DMS153 (cell line): ENCODE results near the gene AK8.
"Not testable (repeated sequence)": the region's sequence is repeated elsewhere in the genome, so short reads cannot be mapped to it uniquely, and the experiment has no call there.

Experiments
- DNase-seq: peaks from one replicate; lab custom pipeline; 2025; lab: John Stamatoyannopoulos, UW

The AK8 gene

DNA sequence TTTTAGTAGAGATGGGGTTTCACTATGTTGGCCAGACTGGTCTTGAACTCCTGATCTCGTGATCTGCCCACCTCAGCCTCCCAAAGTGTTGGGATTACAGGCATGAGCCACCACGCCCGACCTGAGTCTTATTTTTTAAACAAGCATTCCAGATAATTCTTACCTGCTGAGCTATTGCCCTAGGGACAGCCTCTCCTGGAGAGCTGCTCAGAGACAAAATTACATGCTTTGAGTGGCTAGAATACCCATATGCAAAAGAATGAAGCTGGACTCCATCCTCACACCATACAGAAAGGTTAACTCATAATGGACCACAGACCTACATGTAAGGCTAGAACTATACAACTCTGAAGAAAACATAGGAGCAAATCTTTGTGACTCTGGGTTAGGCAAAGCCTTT, 166.2 kb downstream of the AK8 start:
- DNase-seq: no peak

DNA sequence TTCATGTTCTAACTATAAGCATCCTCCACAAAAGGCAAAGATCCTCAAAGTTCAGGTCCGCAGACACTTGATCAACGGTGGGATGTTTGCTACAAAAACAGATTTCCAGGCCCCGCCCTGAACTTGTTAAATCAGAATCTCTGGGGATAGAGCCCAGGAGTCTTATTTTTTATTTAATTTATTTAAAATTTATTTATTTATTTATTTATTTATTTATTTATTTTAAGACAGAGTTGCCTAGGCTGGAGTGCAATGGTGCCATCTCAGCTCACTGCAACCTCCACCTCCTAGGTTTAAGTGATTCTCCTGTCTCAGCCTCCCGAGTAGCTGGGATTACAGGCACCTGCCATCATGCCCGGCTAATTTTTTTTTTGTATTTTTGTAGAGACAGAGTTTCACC, 166.9 kb downstream of the AK8 start:
- DNase-seq: not testable (repeated sequence)

DNA sequence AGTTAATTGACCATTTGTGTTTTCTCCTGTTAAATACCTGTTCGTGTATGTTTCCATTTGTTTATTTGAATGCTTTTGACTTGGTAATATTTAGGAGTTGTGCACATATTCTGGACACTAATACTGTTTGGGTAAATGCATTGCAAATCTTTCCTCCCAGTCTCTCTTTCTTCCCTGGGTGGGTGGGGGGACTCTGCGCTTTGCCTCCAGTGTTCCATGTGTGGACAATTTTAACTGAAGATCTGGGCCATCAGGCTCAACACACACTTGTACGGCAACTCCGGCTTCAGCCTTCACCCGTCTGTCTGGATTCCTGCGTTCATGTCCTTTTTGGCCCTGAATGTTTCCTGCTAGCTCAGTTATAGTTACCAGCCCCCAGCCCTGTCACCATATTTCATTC, 167.8 kb downstream of the AK8 start:
- DNase-seq: no peak

DNA sequence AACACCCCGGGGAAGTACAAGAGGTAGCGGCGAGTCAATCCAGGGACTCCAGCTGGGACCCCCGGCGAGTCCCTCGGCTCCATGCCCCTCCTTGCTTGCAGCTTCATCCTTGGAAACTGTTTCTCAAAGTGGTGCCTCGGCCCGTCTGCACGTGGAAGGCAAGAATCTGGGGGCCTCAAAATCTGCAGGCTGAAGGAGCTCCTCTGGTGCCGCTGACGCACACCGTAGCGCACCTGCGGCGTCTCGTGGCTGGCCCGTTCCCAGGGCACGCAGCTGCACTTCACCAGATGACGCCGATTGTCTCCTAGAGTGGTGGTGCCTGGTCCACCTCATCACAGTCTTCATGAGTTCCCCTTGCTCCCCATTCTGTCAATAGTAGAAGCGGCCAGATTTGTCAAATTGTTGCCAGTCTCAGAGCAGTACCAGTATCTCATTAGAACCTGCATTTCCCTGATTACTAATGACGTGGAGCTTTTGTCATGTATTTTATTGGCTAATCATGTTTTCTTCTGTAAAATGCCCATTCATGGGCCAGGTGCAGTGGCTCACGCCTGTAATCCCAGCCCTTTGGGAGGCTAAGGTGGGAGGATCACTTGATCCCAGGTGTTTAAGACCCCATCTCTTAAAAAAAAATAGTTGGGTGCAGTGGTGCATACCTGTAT, 169.2 kb downstream of the AK8 start:
- DNase-seq: no peak

DNA sequence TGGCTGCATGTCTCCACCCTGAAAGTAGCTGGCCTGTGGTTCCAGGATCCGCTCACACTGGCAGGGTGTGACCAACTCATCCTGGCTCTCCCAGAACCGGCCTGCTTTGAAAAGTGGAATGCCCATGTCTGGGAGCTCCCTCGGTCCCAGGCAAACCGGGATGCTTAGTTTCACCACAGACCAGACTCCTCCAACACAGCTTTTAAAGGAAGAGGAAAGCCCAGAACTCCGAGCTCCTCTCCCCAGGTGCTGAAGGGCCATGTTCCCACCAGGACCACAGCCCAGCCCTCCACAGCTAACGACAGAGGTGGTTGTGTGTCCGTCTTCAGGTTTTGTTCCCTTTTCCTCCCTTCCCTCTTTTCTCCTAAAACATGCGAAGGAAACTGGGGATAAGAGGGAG, 169.8 kb downstream of the AK8 start:
- no peak for DNase-seq

DNA sequence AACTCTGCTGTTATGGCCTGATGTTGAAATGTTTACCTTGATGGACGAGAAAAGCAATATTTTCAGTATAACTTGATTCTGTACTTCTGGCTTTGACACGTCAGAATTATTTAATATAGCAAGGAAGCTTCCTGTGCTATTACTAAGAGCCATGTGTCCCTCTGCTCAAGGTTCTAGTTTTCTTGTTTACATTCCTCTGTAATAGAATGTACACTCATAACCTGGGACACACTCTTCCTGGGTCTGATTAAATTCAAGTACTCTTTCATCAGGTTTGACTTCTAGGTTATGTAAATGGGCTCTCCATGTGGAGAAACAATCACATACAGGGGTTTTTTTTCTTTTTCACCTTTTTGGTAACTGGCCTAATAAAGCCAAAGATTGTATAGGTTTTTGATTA, 174.7 kb downstream of the AK8 start:
- DNase-seq: no peak

DNA sequence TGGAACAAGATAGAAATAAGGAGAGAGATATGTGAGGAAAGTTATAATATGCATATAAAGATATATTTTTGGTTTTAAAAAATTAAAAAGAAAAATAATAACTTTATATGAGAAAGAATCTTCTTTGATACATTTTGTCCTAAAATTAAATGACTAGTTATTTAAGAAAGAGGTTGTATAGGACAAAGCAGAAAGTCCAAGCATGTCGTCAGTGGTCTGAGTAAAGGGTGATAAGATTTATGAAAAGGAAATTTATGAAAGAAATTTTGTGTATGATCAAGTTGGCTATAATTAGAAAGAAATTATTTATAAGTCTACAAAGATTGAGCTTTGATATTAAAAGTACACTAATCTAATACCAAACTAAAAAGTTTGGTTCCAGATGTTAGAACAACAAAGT, 175.8 kb downstream of the AK8 start:
- DNase-seq: no peak

DNA sequence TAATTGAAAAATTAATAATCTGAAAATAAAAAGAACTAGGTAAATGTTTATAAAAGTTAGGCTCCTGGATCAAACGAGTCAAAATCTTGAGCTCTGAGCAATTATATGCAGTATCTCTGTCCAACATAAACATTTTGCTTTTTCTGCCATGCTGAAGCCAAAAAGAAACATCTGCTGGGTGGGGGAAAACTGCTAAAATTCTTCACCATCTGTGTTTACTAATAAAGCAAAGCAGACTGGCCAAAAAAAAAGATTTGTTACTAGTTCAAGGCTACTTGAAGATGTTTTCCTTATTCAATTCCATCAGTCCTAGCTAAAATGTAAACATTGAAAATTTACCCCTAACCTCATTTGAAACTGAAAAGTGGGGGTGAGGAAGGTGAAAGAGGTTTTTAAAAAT, 178.1 kb downstream of the AK8 start:
- DNase-seq: no peak

DNA sequence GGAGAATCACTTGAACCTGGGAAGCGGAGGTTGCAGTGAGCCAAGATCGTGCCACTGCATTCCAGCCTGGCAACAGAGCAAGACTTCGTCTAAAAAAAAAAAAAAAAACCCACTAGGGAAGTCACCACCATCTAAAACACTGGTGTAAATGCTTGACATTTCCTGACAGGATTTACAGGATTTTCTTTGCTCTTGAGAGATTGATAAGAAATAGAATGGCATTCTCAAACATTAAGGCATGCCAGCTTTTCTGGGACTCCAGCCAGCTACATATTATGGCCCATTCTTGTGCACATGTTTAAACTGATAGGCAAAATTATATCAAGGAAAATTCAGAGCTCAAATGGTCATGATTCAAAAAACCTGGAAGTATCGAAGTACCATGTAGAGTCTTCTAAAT, 179.1 kb downstream of the AK8 start:
- DNase-seq: no peak

DNA sequence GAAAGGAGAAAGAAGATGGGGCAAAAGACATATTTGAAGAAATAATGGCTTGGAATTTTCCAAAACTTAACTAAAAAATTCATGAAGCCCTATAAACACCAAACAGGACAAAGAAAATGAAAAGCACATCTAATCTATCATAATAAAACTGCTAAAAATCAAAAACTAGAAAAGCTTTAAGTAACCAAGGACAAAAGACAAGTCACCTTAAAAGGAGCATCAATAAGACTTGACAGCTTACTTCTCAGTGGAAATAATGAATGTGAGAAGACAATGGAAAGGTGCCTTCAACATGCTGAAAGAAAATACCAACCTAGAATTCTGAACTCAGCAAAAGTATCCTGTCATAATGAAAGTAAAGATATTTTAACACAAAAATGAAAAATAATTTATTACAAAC, 180.9 kb downstream of the AK8 start:
- no peak for DNase-seq

DNA sequence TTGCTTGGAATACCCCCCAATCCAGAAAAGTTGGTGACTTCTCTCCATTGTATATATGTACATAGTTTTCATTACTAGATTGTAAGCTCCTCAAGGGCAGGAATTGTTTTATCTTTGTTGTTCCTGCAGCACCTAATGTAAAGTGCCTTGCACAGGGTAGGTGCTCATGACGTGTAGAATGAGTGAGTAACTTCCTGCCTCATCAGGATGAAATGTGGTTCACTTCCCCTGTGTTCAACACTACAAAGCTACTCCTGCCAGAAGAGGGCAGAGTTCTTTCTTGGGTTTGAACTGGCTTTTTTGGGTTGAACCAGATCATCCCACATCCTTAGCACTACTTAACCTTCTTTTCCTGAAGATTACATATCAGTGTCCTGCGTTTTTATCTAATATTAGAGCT, 183.9 kb downstream of the AK8 start:
- DNase-seq: no peak

DNA sequence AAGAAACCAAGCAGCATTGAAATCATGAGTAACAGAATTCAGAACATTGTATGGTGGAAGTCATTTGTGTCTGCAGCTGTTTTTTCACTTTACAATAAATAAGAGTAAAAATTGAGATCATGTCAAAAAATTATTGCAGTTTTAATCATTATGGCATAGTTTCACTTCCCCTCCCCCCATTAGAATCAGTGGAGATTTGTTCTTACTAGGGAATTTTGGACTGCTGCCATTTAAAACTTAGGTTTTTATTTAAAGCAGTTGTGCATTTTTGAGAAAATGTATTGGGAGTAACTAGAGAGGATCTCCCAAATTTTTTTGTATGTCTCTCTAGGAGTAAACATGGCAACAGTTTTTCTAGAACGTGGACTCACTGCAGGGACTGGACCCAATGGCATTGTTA, 187.4 kb downstream of the AK8 start:
- DNase-seq: no peak

DNA sequence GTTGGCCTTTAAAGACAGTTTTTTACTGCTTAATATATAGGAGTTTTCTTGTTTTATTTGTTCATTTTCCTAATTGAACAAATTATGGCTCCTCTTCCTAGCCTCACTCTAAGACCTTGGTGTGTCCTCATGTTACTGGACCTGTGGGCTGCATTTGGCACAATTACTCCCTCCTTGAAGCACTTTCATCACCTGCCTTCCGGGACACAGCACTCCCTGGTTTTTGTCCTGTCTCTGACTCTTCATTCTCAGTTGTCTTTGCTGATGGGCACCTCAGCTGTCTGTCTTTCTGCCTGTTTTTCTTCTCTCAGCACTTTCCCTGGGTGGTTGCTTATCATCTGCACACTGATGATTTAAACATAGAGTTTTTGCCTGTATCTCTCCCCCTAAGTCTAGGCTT, 194.2 kb downstream of the AK8 start:
- DNase-seq: no peak

DNA sequence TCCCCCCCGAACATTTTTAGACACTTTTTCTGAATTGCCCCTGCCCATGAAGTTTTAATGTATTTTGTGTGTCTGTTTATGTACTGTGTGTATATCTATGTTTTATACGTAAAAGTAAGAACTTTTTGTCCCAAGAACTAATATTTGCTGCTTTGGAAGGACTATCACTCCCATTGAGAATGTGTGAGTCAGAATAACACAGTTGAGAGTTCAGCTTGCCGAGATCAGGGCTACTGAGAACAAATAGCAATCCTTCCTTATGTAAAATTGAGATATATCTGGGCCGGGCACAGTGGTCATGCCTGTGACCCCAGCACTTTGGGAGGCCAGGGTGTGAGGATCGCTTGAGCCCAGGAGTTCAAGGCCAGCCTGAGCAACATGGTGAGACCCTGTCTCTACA, 196.5 kb downstream of the AK8 start:
- no peak for DNase-seq

DNA sequence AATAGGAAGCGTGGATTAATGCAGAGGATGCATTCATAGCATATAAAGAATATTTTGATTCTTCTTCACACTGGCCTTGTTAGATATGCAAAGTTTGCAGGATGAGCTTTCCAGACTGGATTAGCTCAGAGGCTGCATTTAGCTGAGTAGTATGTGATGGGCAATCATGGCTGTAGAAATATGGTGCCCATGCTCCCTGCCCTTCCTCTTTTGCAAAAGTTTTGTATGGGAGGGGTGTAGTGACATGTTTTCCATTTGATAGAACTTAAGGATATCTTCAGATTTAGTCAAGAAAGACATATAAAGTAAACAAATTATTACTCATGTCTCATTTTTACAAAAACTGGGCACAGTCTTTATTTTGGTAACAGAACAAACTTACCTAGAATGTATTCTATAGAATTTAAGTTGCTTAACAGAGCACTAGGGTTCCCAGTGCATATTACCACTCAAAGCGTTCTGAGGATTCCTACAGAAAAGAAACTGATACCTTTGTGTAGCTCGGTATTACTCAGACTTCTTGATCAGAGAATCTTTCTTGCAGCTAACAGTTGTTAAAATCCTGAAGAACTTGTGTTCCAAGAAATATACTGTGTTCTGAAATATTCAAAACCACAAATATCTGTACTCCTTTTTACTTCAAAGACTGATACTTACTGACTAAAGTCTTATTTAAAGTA, 198.0 kb downstream of the AK8 start:
- no peak for DNase-seq

DNA sequence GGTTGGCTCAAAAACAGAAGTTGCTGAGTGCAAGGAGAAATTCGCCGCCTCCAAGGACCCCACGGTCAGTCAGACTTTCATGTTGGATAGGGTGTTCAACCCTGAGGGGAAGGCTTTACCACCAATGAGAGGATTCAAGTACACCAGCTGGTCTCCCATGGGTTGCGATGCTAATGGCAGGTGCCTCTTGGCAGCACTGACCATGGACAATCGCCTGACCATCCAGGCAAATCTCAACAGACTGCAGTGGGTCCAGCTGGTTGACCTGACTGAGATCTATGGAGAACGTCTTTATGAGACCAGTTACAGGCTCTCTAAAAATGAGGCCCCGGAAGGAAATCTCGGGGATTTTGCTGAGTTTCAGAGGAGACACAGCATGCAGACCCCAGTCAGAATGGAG, 200.1 kb downstream of the AK8 start:
- DNase-seq: no peak
